HepG2 (cell line): ENCODE measurements around the gene ACOXL. TPM values are rescaled to one million over a fixed set of nuclear protein-coding genes. Genes with fewer than 3 reads are reported as not detected.

Experiments used
- ATAC-seq: fragments of 200-7000 bp; cut with Tn5 transposase; 3 replicates; pipeline ENCODE4 v1.9.1; 2020; ENCODE audit warnings: mild to moderate bottlenecking, moderate library complexity
- BruUV-seq: library from RNA; stranded (reverse); fragments of 400-500 nt; replicated peaks from 2 replicates; lab custom pipeline; 2021; lab: Mats Ljungman, UMichigan
- CTCF ChIA-PET: fragments of 300-600 bp; formaldehyde crosslinking; extraction: SDS; loops from one replicate; lab custom pipeline; 2021; ENCODE audit warnings: low total read pairs, inconsistent platforms, low intra/inter-chr PET ratio; lab: Yijun Ruan, JAX
- POLR2A ChIA-PET: fragments of 350-600 bp; sonication (Branson Sonifier 250); formaldehyde crosslinking; loops from one replicate; lab custom pipeline; 2020; ENCODE audit warnings: antibody characterized with exemption, inconsistent platforms; lab: Yijun Ruan, JAX
- DNase-seq: peaks from one replicate; pipeline ENCODE4 v3.0.0-alpha.2; 2015; ENCODE audit warnings: low spot score
- FAIRE-seq: peaks from 3 replicates; lab custom pipeline; 2011; peaks lifted over from hg19 to GRCh38; lab: Jason Lieb, UNC
- H2AFZ ChIP-seq: one replicate; pipeline ENCODE4 v1.6.1; 2011; ENCODE audit warnings: low read length, inconsistent platforms
- H3K27ac ChIP-seq: fragments of 300-600 bp; 3 replicates; pipeline ENCODE4 v1.8.0; 2011; ENCODE audit warnings: mixed run types, mild to moderate bottlenecking, mixed read lengths, low read length, inconsistent platforms; ENCODE audit not compliant: insufficient read depth; ENCODE audit errors: extremely low read length
- H3K27me3 ChIP-seq, 2 experiments: fragments of 200-600 bp in 1 of 2; 2 replicates in 1 of 2; 3 replicates in 1 of 2; pipeline versions ENCODE4 v1.6.0 to v1.8.0; 2011; ENCODE audit warnings: low read length in 2 of 2, mild to moderate bottlenecking in 2 of 2, moderate library complexity in 2 of 2, inconsistent platforms in 1 of 2; ENCODE audit not compliant: insufficient read depth in 2 of 2, control insufficient read depth in 1 of 2
- H3K36me3 ChIP-seq, 2 experiments: fragments of 200-600 bp in 1 of 2; replicated peaks in 1 of 2; 2 replicates in 1 of 2; 3 replicates in 1 of 2; pipeline versions ENCODE4 v1.5.1 to v1.8.0; 2011; ENCODE audit warnings: low read length in 2 of 2, inconsistent platforms in 1 of 2; ENCODE audit not compliant: insufficient read depth in 2 of 2, control insufficient read depth in 1 of 2
- H3K4me1 ChIP-seq: 2 replicates; pipeline ENCODE4 v1.5.1; 2012; ENCODE audit warnings: low read length, inconsistent platforms; ENCODE audit not compliant: insufficient read depth
- H3K4me2 ChIP-seq: 2 replicates; pipeline ENCODE4 v1.6.0; 2011; ENCODE audit warnings: low read depth, low read length, inconsistent platforms
- H3K4me3 ChIP-seq, 3 experiments: fragments of 200-600 bp in 1 of 3; sonication (generic), shearing (Covaris generic) in 1 of 3; replicated peaks in 1 of 3; 2 replicates each; pipeline ENCODE4 v1.5.1; 2011 to 2016; ENCODE audit warnings: low read length in 3 of 3, inconsistent platforms in 2 of 3, low read depth in 2 of 3, mild to moderate bottlenecking in 2 of 3, control low read depth in 1 of 3, mixed read lengths in 1 of 3; ENCODE audit not compliant: insufficient read depth in 1 of 3
- H3K79me2 ChIP-seq: one replicate; pipeline ENCODE4 v1.6.1; 2011; ENCODE audit warnings: low read length, inconsistent platforms; ENCODE audit not compliant: insufficient read depth
- H3K9ac ChIP-seq: 2 replicates; pipeline ENCODE4 v1.6.0; 2011; ENCODE audit warnings: mild to moderate bottlenecking, low read depth, low read length, inconsistent platforms; ENCODE audit not compliant: insufficient read depth
- H3K9me3 ChIP-seq: 2 replicates; pipeline ENCODE4 v1.5.1; 2012; ENCODE audit warnings: mild to moderate bottlenecking, low read length
- H4K20me1 ChIP-seq: 2 replicates; pipeline ENCODE4 v1.6.0; 2011; ENCODE audit warnings: inconsistent platforms, mild to moderate bottlenecking, low read length, moderate library complexity; ENCODE audit not compliant: insufficient read depth
- DNMT3B ChIP-seq: conservative IDR thresholded peaks from 2 replicates; pipeline ENCODE4 v1.6.1; 2016; ENCODE audit warnings: missing biosample characterization, control low read depth
- FOXA3 ChIP-seq: IDR thresholded peaks from 2 replicates; pipeline ENCODE4 v1.6.1; 2016; ENCODE audit warnings: missing genetic modification reagents, missing compliant biosample characterization
- RBAK ChIP-seq: sonication (generic); formaldehyde crosslinking; IDR thresholded peaks from 2 replicates; pipeline ENCODE4 v1.5.1; 2020; ENCODE audit warnings: mild to moderate bottlenecking, missing genetic modification reagents
- ZBTB46 ChIP-seq: sonication (generic); formaldehyde crosslinking; IDR thresholded peaks from 2 replicates; pipeline ENCODE4 v1.4.0; 2020; ENCODE audit warnings: mild to moderate bottlenecking, missing genetic modification reagents, borderline replicate concordance
- ZIK1 ChIP-seq: sonication (generic); formaldehyde crosslinking; IDR thresholded peaks from 2 replicates; pipeline ENCODE4 v1.5.0; 2020; ENCODE audit warnings: mild to moderate bottlenecking, low read depth, missing genetic modification reagents, borderline replicate concordance
- ZNF430 ChIP-seq: sonication (generic); formaldehyde crosslinking; IDR thresholded peaks from 2 replicates; pipeline ENCODE4 v1.9.0; 2021; ENCODE audit warnings: mild to moderate bottlenecking, missing genetic modification reagents
- ZNF605 ChIP-seq: sonication (generic); formaldehyde crosslinking; IDR thresholded peaks from 2 replicates; pipeline ENCODE4 v1.8.0; 2022; ENCODE audit warnings: mild to moderate bottlenecking, missing genetic modification reagents
- ZNF7 ChIP-seq: IDR thresholded peaks from 2 replicates; pipeline ENCODE4 v1.6.1; 2016; ENCODE audit warnings: missing biosample characterization, missing genetic modification reagents
- WGBS: methylation state at CpG from one replicate; pipeline ENCODE4 v1.1.6; 2017; ENCODE audit warnings: low lambda C conversion rate; 5-methylcytosine and 5-hydroxymethylcytosine counted together
- in situ Hi-C: cut with HindIII; loops from 2 replicates; pipeline ENCODE4 v1.10.0; 2017; ENCODE audit warnings: low pct_unique_long_range_greater_than_20kb; ENCODE audit not compliant: extremely low pct_ligation_motif_present
- intact Hi-C: fragments of 100-400 bp; cut with micrococcal nuclease; formaldehyde crosslinking; loops from one replicate; pipeline ENCODE4 v1.10.0; 2022; ENCODE audit not compliant: unreplicated experiment
- polyA plus RNA-seq, 8 experiments: library from polyadenylated mRNA; depleted of rRNA in 3 of 8; stranded (reverse) in 7 of 8; unstranded in 1 of 8; fragments of >200 nt; fragmentation: Illumina TruSeq in 4 of 8; extraction: Trizol in 4 of 8; gene quantifications; 2 replicates each; pipeline versions ENCODE4 v1.2.1 to v1.2.3, GENCODE V29; 2011 to 2016; ENCODE audit warnings: low read depth in 4 of 8, missing spikeins in 1 of 8, mixed read lengths in 1 of 8; ENCODE audit not compliant: insufficient read depth in 1 of 8
- total RNA-seq, 5 experiments: library from RNA; depleted of rRNA; stranded (reverse); fragments of >200 nt; fragmentation: Illumina TruSeq; extraction: Trizol; gene quantifications; 2 replicates each; pipeline ENCODE4 v1.2.3, GENCODE V29; 2016; ENCODE audit warnings: low read depth in 1 of 5

The ACOXL gene
- total and polyA plus RNA-seq, 2 of the 13 experiments (the other 11 are each of a cell fraction or from before 2014, with no cell fraction given) = not detected

- no peak for TF ChIP-seq ZBTB46 (CRISPR knock-in tag)
- TF ChIP-seq ZNF7 (CRISPR knock-in tag) = no peak
- no peak for TF ChIP-seq DNMT3B (CRISPR knock-in tag)
- no peak for TF ChIP-seq RBAK (CRISPR knock-in tag)
- no peak for TF ChIP-seq ZNF605 (CRISPR knock-in tag)
- TF ChIP-seq ZNF430 = no peak
- TF ChIP-seq ZIK1 = no peak
Measured at GRCh38 chr2:110832740-110833139, 100.4 kb downstream of the ACOXL start (continued).

- H3K79me2 ChIP-seq = no peaks in the 10 kb centered on the region
- no peak overlapping the region for H2AFZ ChIP-seq
- POLR2A ChIA-PET = no interaction called here
- no peak for TF ChIP-seq FOXA3 (CRISPR knock-in tag)
- TF ChIP-seq, all 625 proteins: peak for 0
- intact Hi-C loops (no loop called here), in situ Hi-C loops (no loop called here)
- ATAC-seq = no peak
- no TSS peak for BruUV-seq
- Histone ChIP-seq H3K4me3 (no peak overlapping the region), H3K4me1 (no peaks in the 10 kb centered on the region), H3K9ac (no peak overlapping the region), H3K27ac (no peak overlapping the region), H3K36me3 (no peaks in the 10 kb centered on the region), H3K27me3 (peaks cover 4 to 21% of the 10 kb centered on the region in 2 experiments; a peak in 4 of 5 replicates), H3K4me2 (no peak overlapping the region), H4K20me1 (no peaks in the 10 kb centered on the region), H3K9me3 (no peaks in the 10 kb centered on the region)
- CTCF ChIA-PET = no interaction called here
- 15% methylated on average over 7 of the region's 7 CpGs for WGBS
- FAIRE-seq = no peak
- no peak for DNase-seq
Measured at GRCh38 chr2:110834134-110834827, 101.9 kb downstream of the ACOXL start.
